Caco-2 (cell line): ENCODE data around the gene TNFSF10. TPM values are rescaled to one million over a fixed set of nuclear protein-coding genes. Genes with fewer than 3 reads are reported as not detected.
"Not testable (repeated sequence)": the region's sequence is repeated elsewhere in the genome, so short reads cannot be mapped to it uniquely, and the experiment has no call there.

Experiments used
- BruUV-seq: library from RNA; stranded (reverse); fragments of 400-500 nt; replicated peaks from 2 replicates; lab custom pipeline; 2021; lab: Mats Ljungman, UMichigan
- CTCF ChIA-PET: fragments of 300-600 bp; sonication (Branson Sonifier 250); formaldehyde crosslinking; loops from one replicate; lab custom pipeline; 2022; ENCODE audit warnings: antibody characterized with exemption; lab: Charles Lee
- POLR2A ChIA-PET: fragments of 300-600 bp; sonication (Branson Sonifier 250); formaldehyde crosslinking; loops from one replicate; lab custom pipeline; 2022; ENCODE audit warnings: antibody characterized with exemption; lab: Charles Lee
- DNase-seq, 2 experiments: peaks; one replicate each; pipeline versions ENCODE4 v3.0.0 to v3.0.0-alpha.2; 2020 to 2022
- H3K27me3 ChIP-seq: replicated peaks from 2 replicates; pipeline ENCODE4 v1.6.0; 2011; ENCODE audit warnings: low read length; ENCODE audit not compliant: control insufficient read depth, insufficient read depth
- H3K36me3 ChIP-seq: 2 replicates; pipeline ENCODE4 v1.5.1; 2011; ENCODE audit warnings: low read length; ENCODE audit not compliant: control insufficient read depth, insufficient read depth
- H3K4me1 ChIP-seq: fragments of 250-450 bp; sonication (Bioruptor Pico); 2 replicates; pipeline ENCODE4 v1.5.1; 2020; ENCODE audit warnings: mild to moderate bottlenecking
- H3K4me3 ChIP-seq: 2 replicates; pipeline ENCODE4 v1.5.1; 2011; ENCODE audit warnings: low read depth, mild to moderate bottlenecking, control low read depth, low read length
- H3K9me3 ChIP-seq: fragments of 250-450 bp; sonication (Bioruptor Pico); 2 replicates; pipeline ENCODE4 v1.5.1; 2020; ENCODE audit warnings: mild to moderate bottlenecking, moderate library complexity
- H3K27ac Mint-ChIP-seq: one replicate; pipeline ENCODE4 v1.8.0; 2022; ENCODE audit warnings: mixed read lengths; ENCODE audit not compliant: unreplicated experiment
- H3K27me3 Mint-ChIP-seq: one replicate; pipeline ENCODE4 v1.8.0; 2022; ENCODE audit warnings: mixed read lengths; ENCODE audit not compliant: insufficient read depth, unreplicated experiment
- H3K36me3 Mint-ChIP-seq: one replicate; pipeline ENCODE4 v1.8.0; 2022; ENCODE audit warnings: mild to moderate bottlenecking, mixed read lengths; ENCODE audit not compliant: insufficient read depth, unreplicated experiment
- H3K4me1 Mint-ChIP-seq: one replicate; pipeline ENCODE4 v1.8.0; 2022; ENCODE audit warnings: low read depth, mixed read lengths; ENCODE audit not compliant: unreplicated experiment
- H3K4me3 Mint-ChIP-seq: one replicate; pipeline ENCODE4 v1.8.0; 2022; ENCODE audit warnings: mild to moderate bottlenecking, moderate library complexity, mixed read lengths; ENCODE audit not compliant: unreplicated experiment
- H3K9me3 Mint-ChIP-seq: one replicate; pipeline ENCODE4 v1.8.0; 2022; ENCODE audit warnings: mixed read lengths; ENCODE audit not compliant: unreplicated experiment
- CTCF ChIP-seq, 2 experiments: fragments of 200-600 bp in 1 of 2; IDR thresholded peaks; 1 replicate in 1 of 2; 2 replicates in 1 of 2; pipeline versions ENCODE4 v1.5.1 to v1.8.0; 2011 to 2022; ENCODE audit warnings: antibody characterized with exemption in 1 of 2, control low read depth in 1 of 2, inconsistent platforms in 1 of 2, low read depth in 1 of 2, low read length in 1 of 2, mild to moderate bottlenecking in 1 of 2, moderate library complexity in 1 of 2; ENCODE audit not compliant: insufficient read depth in 1 of 2, severe bottlenecking in 1 of 2, unreplicated experiment in 1 of 2
- intact Hi-C: fragments of 100-400 bp; cut with micrococcal nuclease; formaldehyde crosslinking; loops from one replicate; pipeline ENCODE4 v1.10.0; 2022; ENCODE audit not compliant: unreplicated experiment
- total RNA-seq: library from RNA; stranded (reverse); gene quantifications from 2 replicates; pipeline ENCODE4 v1.2.3, GENCODE V29; 2022

Gene TNFSF10
- total RNA-seq, 1 experiment from 2014 or later = not detected

GRCh38 chr3:172527306-172527705 is 4.1 kb upstream of the TNFSF10 start:
- no peak overlapping the region for H3K4me3 ChIP-seq
- Mint-ChIP-seq H3K27ac (no peak overlapping the region), H3K4me3 (no peak overlapping the region), H3K4me1 (peaks cover 7% of the 10 kb centered on the region), H3K27me3 (no peaks in the 10 kb centered on the region), H3K36me3 (no peaks in the 10 kb centered on the region), H3K9me3 (no peaks in the 10 kb centered on the region)
- ChIA-PET CTCF (no interaction called here), POLR2A (no interaction called here)
- H3K36me3 ChIP-seq = no peaks in the 10 kb centered on the region
- no peaks in the 10 kb centered on the region for H3K9me3 ChIP-seq
- BruUV-seq = no TSS peak
- intact Hi-C loops = no loop called here
- DNase-seq = no peak
- H3K4me1 ChIP-seq = peaks cover 4% of the 10 kb centered on the region
- H3K27me3 ChIP-seq = no peaks in the 10 kb centered on the region
- TF ChIP-seq CTCF (IDR thresholded peaks at IDR 0.05; ENCODE audit: insufficient read depth in 1 of 2, low read depth in 1 of 2, low read length in 1 of 2, severe bottlenecking in 1 of 2, unreplicated experiment in 1 of 2) = no peak

GRCh38 chr3:172525116-172525613 is 1.9 kb upstream of the TNFSF10 start:
- peaks cover 7% of the 10 kb centered on the region for H3K4me1 Mint-ChIP-seq
- H3K4me3 Mint-ChIP-seq = no peak overlapping the region
- no peak for DNase-seq
- no peak overlapping the region for H3K27ac Mint-ChIP-seq
- Histone ChIP-seq H3K9me3 (no peaks in the 10 kb centered on the region), H3K27me3 (no peaks in the 10 kb centered on the region), H3K36me3 (no peaks in the 10 kb centered on the region), H3K4me3 (no peak overlapping the region), H3K4me1 (peaks cover 4% of the 10 kb centered on the region)
- intact Hi-C loops = no loop called here
- no TSS peak for BruUV-seq
- POLR2A ChIA-PET = no interaction called here
- TF ChIP-seq CTCF (IDR thresholded peaks at IDR 0.05; ENCODE audit: insufficient read depth in 1 of 2, low read depth in 1 of 2, low read length in 1 of 2, severe bottlenecking in 1 of 2, unreplicated experiment in 1 of 2) = no peak
- H3K9me3 Mint-ChIP-seq = no peaks in the 10 kb centered on the region
- CTCF ChIA-PET = no interaction called here
- H3K36me3 Mint-ChIP-seq = no peaks in the 10 kb centered on the region
- H3K27me3 Mint-ChIP-seq = no peaks in the 10 kb centered on the region

GRCh38 chr3:172524611-172525010 is 1.4 kb upstream of the TNFSF10 start:
- H3K9me3 ChIP-seq = no peaks in the 10 kb centered on the region
- TF ChIP-seq CTCF (IDR thresholded peaks at IDR 0.05; ENCODE audit: insufficient read depth in 1 of 2, low read depth in 1 of 2, low read length in 1 of 2, severe bottlenecking in 1 of 2, unreplicated experiment in 1 of 2) = no peak
- no peak overlapping the region for H3K27ac Mint-ChIP-seq
- no peaks in the 10 kb centered on the region for H3K36me3 Mint-ChIP-seq
- peaks cover 4% of the 10 kb centered on the region for H3K4me1 ChIP-seq
- intact Hi-C loops = no loop called here
- H3K27me3 Mint-ChIP-seq = no peaks in the 10 kb centered on the region
- H3K36me3 ChIP-seq = no peaks in the 10 kb centered on the region
- DNase-seq = no peak
- peaks cover 7% of the 10 kb centered on the region for H3K4me1 Mint-ChIP-seq
- BruUV-seq = no TSS peak
- H3K27me3 ChIP-seq = no peaks in the 10 kb centered on the region
- no peaks in the 10 kb centered on the region for H3K9me3 Mint-ChIP-seq
- POLR2A ChIA-PET = no interaction called here
- CTCF ChIA-PET = no interaction called here
- no peak overlapping the region for H3K4me3 Mint-ChIP-seq
- no peak overlapping the region for H3K4me3 ChIP-seq

GRCh38 chr3:172521837-172522726 is 1.1 kb downstream of the TNFSF10 start:
- H3K27ac Mint-ChIP-seq, H3K36me3 Mint-ChIP-seq, POLR2A ChIA-PET, H3K9me3 Mint-ChIP-seq, H3K4me1 ChIP-seq, H3K9me3 ChIP-seq, H3K36me3 ChIP-seq, H3K4me3 ChIP-seq, H3K4me1 Mint-ChIP-seq, H3K27me3 ChIP-seq, intact Hi-C loops, CTCF ChIA-PET, DNase-seq, BruUV-seq, H3K4me3 Mint-ChIP-seq, H3K27me3 Mint-ChIP-seq: not testable (repeated sequence)
